CD14-positive monocyte (primary cell): ENCODE results near the gene TBC1D22A. TPM values are rescaled to one million over a fixed set of nuclear protein-coding genes. Genes with fewer than 3 reads are reported as not detected.

Experiments used
- DNase-seq, 3 donors: peaks; one replicate each; pipeline ENCODE4 v3.0.0-alpha.2; 2011 to 2022
- H2AFZ ChIP-seq: 2 replicates; pipeline ENCODE4 v1.6.0; 2012; ENCODE audit warnings: mild to moderate bottlenecking, low read depth, low read length, inconsistent platforms; ENCODE audit not compliant: insufficient read depth, poor library complexity, severe bottlenecking
- H3K27ac ChIP-seq, 2 donors: 1 replicate in 1 of 2; 2 replicates in 1 of 2; pipeline ENCODE4 v1.5.1; 2012 to 2013; ENCODE audit warnings: low read length in 2 of 2, control low read depth in 1 of 2, inconsistent platforms in 1 of 2, low read depth in 1 of 2, mild to moderate bottlenecking in 1 of 2
- H3K27me3 ChIP-seq, 2 donors: one replicate each; pipeline versions ENCODE4 v1.6.0 to v1.6.1; 2011 to 2013; ENCODE audit warnings: low read length in 2 of 2; ENCODE audit not compliant: control insufficient read depth in 2 of 2, insufficient read depth in 2 of 2
- H3K36me3 ChIP-seq, 2 donors: replicated peaks in 1 of 2; 1 replicate in 1 of 2; 2 replicates in 1 of 2; pipeline versions ENCODE4 v1.5.1 to v1.6.1; 2012 to 2013; ENCODE audit warnings: low read length in 2 of 2, control low read depth in 1 of 2, inconsistent platforms in 1 of 2, mild to moderate bottlenecking in 1 of 2; ENCODE audit not compliant: insufficient read depth in 2 of 2, control insufficient read depth in 1 of 2
- H3K4me1 ChIP-seq, 2 donors: 1 replicate in 1 of 2; 2 replicates in 1 of 2; pipeline versions ENCODE4 v1.5.1 to v1.6.1; 2012 to 2013; ENCODE audit warnings: low read length in 2 of 2, control low read depth in 1 of 2, inconsistent platforms in 1 of 2, mild to moderate bottlenecking in 1 of 2, moderate library complexity in 1 of 2; ENCODE audit not compliant: insufficient read depth in 2 of 2, control insufficient read depth in 1 of 2
- H3K4me2 ChIP-seq: replicated peaks from 2 replicates; pipeline ENCODE3; 2012; ENCODE audit warnings: low read length, moderate library complexity, mild to moderate bottlenecking; ENCODE audit not compliant: poor library complexity, severe bottlenecking; ENCODE audit errors: extremely low read depth
- H3K4me3 ChIP-seq, 3 experiments: fragments of 200-600 bp in 1 of 3; sonication (generic) in 1 of 3; replicated peaks in 1 of 3; 1 replicate in 2 of 3; 2 replicates in 1 of 3; pipeline ENCODE4 v1.5.1; 2011 to 2013; ENCODE audit warnings: low read length in 3 of 3, mild to moderate bottlenecking in 3 of 3, control low read depth in 2 of 3, low read depth in 2 of 3, inconsistent platforms in 1 of 3, moderate library complexity in 1 of 3
- H3K79me2 ChIP-seq: 2 replicates; pipeline ENCODE4 v1.6.0; 2012; ENCODE audit warnings: mild to moderate bottlenecking, control low read depth, inconsistent platforms, low read length, moderate library complexity; ENCODE audit not compliant: insufficient read depth
- H3K9ac ChIP-seq: 2 replicates; pipeline ENCODE4 v1.6.0; 2017; ENCODE audit warnings: low read length, mild to moderate bottlenecking; ENCODE audit not compliant: insufficient read depth, poor library complexity, severe bottlenecking
- H3K9me3 ChIP-seq, 2 donors: replicated peaks in 1 of 2; 1 replicate in 1 of 2; 2 replicates in 1 of 2; pipeline versions ENCODE4 v1.5.1 to v1.6.1; 2012 to 2013; ENCODE audit warnings: low read length in 2 of 2, control low read depth in 1 of 2; ENCODE audit not compliant: control insufficient read depth in 1 of 2, insufficient read depth in 1 of 2
- H4K20me1 ChIP-seq: 2 replicates; pipeline ENCODE4 v1.6.0; 2012; ENCODE audit warnings: mild to moderate bottlenecking, low read length, control low read depth, moderate library complexity; ENCODE audit not compliant: insufficient read depth
- H3K27ac Mint-ChIP-seq, 7 donors: one replicate each; pipeline ENCODE4 v1.8.0; 2020; ENCODE audit warnings: mild to moderate bottlenecking in 7 of 7, mixed read lengths in 7 of 7, moderate library complexity in 6 of 7, inconsistent platforms in 2 of 7
- H3K27me3 Mint-ChIP-seq, 3 donors: one replicate each; pipeline ENCODE4 v1.8.0; 2021 to 2022; ENCODE audit warnings: low read depth in 3 of 3, mild to moderate bottlenecking in 3 of 3, mixed read lengths in 3 of 3, moderate library complexity in 3 of 3, inconsistent platforms in 1 of 3
- H3K36me3 Mint-ChIP-seq, 2 donors: one replicate each; pipeline ENCODE4 v1.8.0; 2020; ENCODE audit warnings: mixed read lengths in 2 of 2, inconsistent platforms in 1 of 2, mild to moderate bottlenecking in 1 of 2
- H3K4me1 Mint-ChIP-seq: one replicate; pipeline ENCODE4 v1.8.0; 2020; ENCODE audit warnings: mild to moderate bottlenecking, mixed read lengths
- H3K4me3 Mint-ChIP-seq, 2 donors: one replicate each; pipeline ENCODE4 v1.8.0; 2020; ENCODE audit warnings: mild to moderate bottlenecking in 2 of 2, mixed read lengths in 2 of 2, moderate library complexity in 1 of 2
- H3K9me3 Mint-ChIP-seq, 7 donors: one replicate each; pipeline ENCODE4 v1.8.0; 2020 to 2022; ENCODE audit warnings: mixed read lengths in 7 of 7, mild to moderate bottlenecking in 6 of 7, moderate library complexity in 6 of 7, inconsistent platforms in 2 of 7
- CTCF ChIP-seq: fragments of 200-600 bp; IDR thresholded peaks from one replicate; pipeline ENCODE4 v1.8.0; 2022; ENCODE audit warnings: antibody characterized with exemption, mild to moderate bottlenecking
- WGBS: methylation state at CpG from one replicate; pipeline ENCODE4 v1.1.5; 2013; ENCODE audit warnings: missing lambda C conversion rate; ENCODE audit not compliant: insufficient coverage; 5-methylcytosine and 5-hydroxymethylcytosine counted together
- intact Hi-C, 2 donors: fragments of 100-400 bp; cut with micrococcal nuclease; formaldehyde crosslinking; loops; one replicate each; pipeline versions ENCODE4 v1.15.0 to v1.15.1; 2023
- polyA plus RNA-seq, 3 donors: library from polyadenylated mRNA; depleted of rRNA in 1 of 3; unstranded in 2 of 3; stranded (reverse) in 1 of 3; fragments of 300-500 nt in 2 of 3; fragments of >200 nt in 1 of 3; fragmentation: Illumina TruSeq in 2 of 3; gene quantifications; 1 replicate in 2 of 3; 2 replicates in 1 of 3; pipeline ENCODE4 v1.2.3, GENCODE V29; 2012 to 2021

The TBC1D22A gene
- polyA plus RNA-seq, 3 donors: 25.9 to 36.2 (median 29.5) TPM

DNA sequence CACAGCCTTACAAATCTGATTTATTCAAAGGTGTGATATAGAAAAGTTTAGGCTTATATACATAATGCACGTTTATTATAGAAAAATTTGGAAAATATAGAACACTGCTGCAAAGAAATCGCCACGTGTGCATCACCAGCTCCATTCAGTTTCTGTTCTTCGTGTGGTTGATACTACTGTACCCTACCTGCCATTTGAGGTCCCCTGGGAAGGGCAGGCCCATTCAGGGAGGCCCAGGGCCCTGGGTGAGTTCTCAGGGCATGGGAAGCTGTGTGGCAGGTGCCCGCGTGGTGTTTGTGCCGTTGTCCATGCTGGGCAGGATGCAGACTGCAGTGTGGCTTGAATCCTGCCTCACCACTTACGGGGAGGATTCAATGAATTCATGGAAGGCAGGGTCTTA, 60.8 kb downstream of the TBC1D22A start:
- no peak overlapping the region for H3K4me2 ChIP-seq
- H3K27me3 ChIP-seq: no peaks in the 10 kb centered on the region
- H3K9me3 ChIP-seq: no peaks in the 10 kb centered on the region
- intact Hi-C loops: no loop called here
- WGBS: 99% methylated on average over 8 of the region's 8 CpGs
- no peak overlapping the region for H3K27ac ChIP-seq
- H4K20me1 ChIP-seq: peaks cover 98% of the 10 kb centered on the region
- H2AFZ ChIP-seq: no peak overlapping the region
- H3K9ac ChIP-seq: no peak overlapping the region
- DNase-seq: no peak
- H3K4me1 Mint-ChIP-seq: peaks cover 2% of the 10 kb centered on the region
- H3K9me3 Mint-ChIP-seq: peaks cover 0 to 1% (median 0%) of the 10 kb centered on the region in 7 donors
- TF ChIP-seq CTCF: no peak
- peaks cover 55% of the 10 kb centered on the region for H3K79me2 ChIP-seq
- H3K36me3 ChIP-seq: peaks cover 29 to 56% of the 10 kb centered on the region in 2 donors
- no peaks in the 10 kb centered on the region for H3K4me1 ChIP-seq
- H3K4me3 ChIP-seq: no peak overlapping the region
- H3K27me3 Mint-ChIP-seq: peaks cover 0 to 2% (median 0%) of the 10 kb centered on the region in 3 donors
- peaks cover 63 to 66% of the 10 kb centered on the region in 2 donors for H3K36me3 Mint-ChIP-seq
- no peak overlapping the region for H3K4me3 Mint-ChIP-seq
- H3K27ac Mint-ChIP-seq: no peak overlapping the region

DNA sequence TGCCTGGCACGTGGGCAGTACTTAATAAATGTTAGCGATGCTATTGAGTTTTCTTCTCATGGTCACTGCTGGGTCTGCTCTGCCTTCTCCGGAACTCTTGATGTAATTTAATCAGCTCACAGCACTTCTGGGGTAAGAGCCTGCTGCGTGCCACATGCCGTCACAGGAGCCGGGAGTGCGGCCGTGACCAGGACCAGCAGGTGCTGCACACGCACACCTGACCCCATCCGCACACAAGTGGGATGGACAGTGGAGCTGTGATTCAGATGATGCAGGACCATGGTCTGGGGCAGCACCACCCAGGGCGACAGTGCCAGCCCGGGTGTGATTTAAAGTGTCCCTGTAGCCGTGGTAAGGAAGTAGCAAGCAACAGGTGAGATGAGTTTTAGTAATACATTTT, 61.2 kb downstream of the TBC1D22A start:
- H3K4me2 ChIP-seq: no peak overlapping the region
- Mint-ChIP-seq H3K4me1 (peaks cover 2% of the 10 kb centered on the region), H3K27me3 (peaks cover 0 to 2% (median 0%) of the 10 kb centered on the region in 3 donors), H3K27ac (no peak overlapping the region), H3K9me3 (peaks cover 0 to 1% (median 0%) of the 10 kb centered on the region in 7 donors), H3K4me3 (no peak overlapping the region), H3K36me3 (peaks cover 66 to 69% of the 10 kb centered on the region in 2 donors)
- H3K9me3 ChIP-seq: no peaks in the 10 kb centered on the region
- intact Hi-C loops: no loop called here
- WGBS: 98% methylated on average over 7 of the region's 13 CpGs
- no peak overlapping the region for H3K4me3 ChIP-seq
- H2AFZ ChIP-seq: no peak overlapping the region
- no peak for DNase-seq
- H3K27me3 ChIP-seq: no peaks in the 10 kb centered on the region
- H4K20me1 ChIP-seq: peaks cover 98% of the 10 kb centered on the region
- H3K9ac ChIP-seq: no peak overlapping the region
- peaks cover 54% of the 10 kb centered on the region for H3K79me2 ChIP-seq
- TF ChIP-seq CTCF: no peak
- H3K36me3 ChIP-seq: peaks cover 29 to 60% of the 10 kb centered on the region in 2 donors
- H3K27ac ChIP-seq: no peak overlapping the region
- no peaks in the 10 kb centered on the region for H3K4me1 ChIP-seq
